HEK293T (cell line): Measurements from ENCODE around the gene COA8.

Experiments used
- BHLHE40 ChIP-seq: fragments of 450-650 bp; IDR thresholded peaks from 2 replicates; pipeline ENCODE4 v1.6.1; 2016; ENCODE audit warnings: mild to moderate bottlenecking, moderate library complexity, borderline replicate concordance
- ELF4 ChIP-seq: fragments of 450-650 bp; IDR thresholded peaks from 2 replicates; pipeline ENCODE4 v1.6.1; 2017; ENCODE audit warnings: antibody characterized with exemption
- FOXK2 ChIP-seq: fragments of 450-650 bp; IDR thresholded peaks from 2 replicates; pipeline ENCODE4 v1.6.1; 2016; ENCODE audit warnings: mild to moderate bottlenecking
- FOXM1 ChIP-seq: fragments of 450-650 bp; IDR thresholded peaks from 2 replicates; pipeline ENCODE4 v1.6.1; 2017; ENCODE audit warnings: mild to moderate bottlenecking, borderline replicate concordance
- NFRKB ChIP-seq: fragments of 450-650 bp; IDR thresholded peaks from 2 replicates; pipeline ENCODE4 v1.6.1; 2016; ENCODE audit warnings: mild to moderate bottlenecking, moderate library complexity
- SP1 ChIP-seq: fragments of 450-650 bp; IDR thresholded peaks from 2 replicates; pipeline ENCODE4 v1.6.1; 2017
- SUZ12 ChIP-seq: fragments of 450-650 bp; IDR thresholded peaks from 2 replicates; pipeline ENCODE4 v1.6.1; 2016; ENCODE audit warnings: mild to moderate bottlenecking

GRCh38 chr14:103548463-103549351 is 14.1 kb upstream of the COA8 start:
- TF ChIP-seq FOXM1 (no peak), FOXK2 (no peak), ELF4 (no peak), SP1 (no peak), BHLHE40 (no peak), SUZ12 (no peak), NFRKB (no peak)
